Left lung (tissue), 10 donors: ENCODE results near the gene MAP3K7. TPM values are rescaled to one million over a fixed set of nuclear protein-coding genes. Genes with fewer than 3 reads are reported as not detected.
A peak's percentile ranks its signal among the peaks of the same experiment; 100 is the strongest.
"Not testable (repeated sequence)": the region's sequence is repeated elsewhere in the genome, so short reads cannot be mapped to it uniquely, and the experiment has no call there.

Experiments
- ATAC-seq: fragments of 200-7000 bp; cut with Tn5 transposase; one replicate; pipeline ENCODE4 v1.9.1; 2020; ENCODE audit warnings: moderate library complexity
- DNase-seq, 4 donors: peaks; one replicate each; pipeline ENCODE4 v3.0.0-alpha.2; 2013 to 2020
- H3K27ac ChIP-seq, 2 donors: fragments of 200-600 bp; sonication (generic) in 1 of 2; one replicate each; pipeline versions ENCODE4 v1.5.0 to v1.8.0; 2020 to 2021
- H3K27me3 ChIP-seq, 2 donors: fragments of 200-600 bp; sonication (generic) in 1 of 2; one replicate each; pipeline versions ENCODE4 v1.5.0 to v1.8.0; 2020 to 2021
- H3K36me3 ChIP-seq, 2 donors: fragments of 200-600 bp; sonication (generic) in 1 of 2; one replicate each; pipeline versions ENCODE4 v1.5.0 to v1.8.0; 2020 to 2021
- H3K4me1 ChIP-seq, 2 donors: fragments of 200-600 bp; one replicate each; pipeline ENCODE4 v1.8.0; 2021
- H3K4me3 ChIP-seq, 2 donors: fragments of 200-600 bp; sonication (generic) in 1 of 2; one replicate each; pipeline versions ENCODE4 v1.5.0 to v1.8.0; 2020 to 2021; ENCODE audit warnings: mild to moderate bottlenecking in 1 of 2
- H3K9me3 ChIP-seq, 2 donors: fragments of 200-600 bp; sonication (generic) in 1 of 2; one replicate each; pipeline versions ENCODE4 v1.5.0 to v1.8.0; 2020 to 2021
- CTCF ChIP-seq, 2 donors: fragments of 200-600 bp; sonication (generic) in 1 of 2; IDR thresholded peaks; one replicate each; pipeline versions ENCODE4 v1.5.0 to v1.8.0; 2021; ENCODE audit warnings: antibody characterized with exemption in 2 of 2
- intact Hi-C, 2 donors: fragments of 100-400 bp; cut with DNase I; formaldehyde crosslinking; loops; one replicate each; pipeline versions ENCODE4 v1.11.2 to v1.14.2; 2022
- polyA plus RNA-seq, 6 donors: library from polyadenylated mRNA; unstranded; fragments of 120-200 nt; gene quantifications; one replicate each; pipeline ENCODE4 v1.2.1, GENCODE V29; 2013; ENCODE audit not compliant: insufficient read length in 6 of 6
- total RNA-seq, 2 donors: library from RNA; stranded (reverse); fragmentation: NEBNext Ultra II Directional; extraction: Animal tissue kit (Norgen Biotek cat#: 25700); gene quantifications; one replicate each; pipeline ENCODE4 v1.2.1, GENCODE V29; 2021
- donor health status: DM: no; HTN: yes; CAD: no.
- donor health status: DM: no; HTN: no; CAD: no.

Gene MAP3K7
- total and polyA plus RNA-seq, 8 donors: 19.5 to 52.9 (median 45.8) TPM

- H3K27ac ChIP-seq: no peak overlapping the region
- intact Hi-C loops: no loop called here
- no peaks in the 10 kb centered on the region for H3K27me3 ChIP-seq
- H3K4me3 ChIP-seq: no peak overlapping the region
- ATAC-seq: no peak
- H3K4me1 ChIP-seq: no peaks in the 10 kb centered on the region
- TF ChIP-seq CTCF (IDR thresholded peaks at IDR 0.05): no peak
- H3K36me3 ChIP-seq: peaks cover 0 to 14% of the 10 kb centered on the region in 2 donors
- DNase-seq: no peak
- no peaks in the 10 kb centered on the region for H3K9me3 ChIP-seq
These were observed 14.0 kb downstream of the MAP3K7 start for GRCh38 chr6:90572856-90573255.

- Histone ChIP-seq H3K9me3 (no peaks in the 10 kb centered on the region), H3K4me3 (no peak overlapping the region), H3K27me3 (no peaks in the 10 kb centered on the region), H3K36me3 (peaks cover 0 to 14% of the 10 kb centered on the region in 2 donors), H3K4me1 (no peaks in the 10 kb centered on the region), H3K27ac (no peak overlapping the region)
- intact Hi-C loops: no loop called here
- TF ChIP-seq CTCF (IDR thresholded peaks at IDR 0.05): no peak
- DNase-seq: no peak
- no peak for ATAC-seq
These were observed 17.6 kb downstream of the MAP3K7 start for GRCh38 chr6:90569223-90569622.

- H3K27me3 ChIP-seq, H3K27ac ChIP-seq, DNase-seq, H3K4me3 ChIP-seq, H3K4me1 ChIP-seq, H3K9me3 ChIP-seq, intact Hi-C loops, ATAC-seq: not testable (repeated sequence)
- peaks cover 0 to 18% of the 10 kb centered on the region in 2 donors for H3K36me3 ChIP-seq
These were observed 19.2 kb downstream of the MAP3K7 start for GRCh38 chr6:90567682-90568081.

- H3K4me1 ChIP-seq, H3K27me3 ChIP-seq, ATAC-seq, H3K9me3 ChIP-seq, H3K4me3 ChIP-seq, intact Hi-C loops, H3K27ac ChIP-seq: not testable (repeated sequence)
- DNase-seq: peak in 1 of 4 donors; percentile 54
- H3K36me3 ChIP-seq: peaks cover 0 to 55% of the 10 kb centered on the region in 2 donors
These were observed 24.5 kb downstream of the MAP3K7 start for GRCh38 chr6:90562341-90562740.

- no peak for TF ChIP-seq CTCF (IDR thresholded peaks at IDR 0.05)
- Histone ChIP-seq H3K27me3 (no peaks in the 10 kb centered on the region), H3K36me3 (peaks cover 0 to 73% of the 10 kb centered on the region in 2 donors), H3K9me3 (no peaks in the 10 kb centered on the region), H3K4me1 (no peaks in the 10 kb centered on the region), H3K4me3 (no peak overlapping the region), H3K27ac (no peak overlapping the region)
- no peak for ATAC-seq
- intact Hi-C loops: no loop called here
- no peak for DNase-seq
These were observed 26.9 kb downstream of the MAP3K7 start for GRCh38 chr6:90559931-90560330.

GRCh38 chr6:90557006-90557405, 29.9 kb downstream of the MAP3K7 start:
- no peak for DNase-seq
- Histone ChIP-seq H3K27ac (no peak overlapping the region), H3K9me3 (no peaks in the 10 kb centered on the region), H3K36me3 (peaks cover 0 to 84% of the 10 kb centered on the region in 2 donors), H3K27me3 (no peaks in the 10 kb centered on the region), H3K4me1 (no peaks in the 10 kb centered on the region), H3K4me3 (no peak overlapping the region)
- intact Hi-C loops: no loop called here
- no peak for ATAC-seq
- TF ChIP-seq CTCF (IDR thresholded peaks at IDR 0.05): no peak
